Testis (tissue), 2 donors: Measurements from ENCODE around the gene DENND5B.

Source experiments
- CTCF ChIP-seq, 3 experiments: fragments of 450-650 bp in 2 of 3; fragments of 200-600 bp in 1 of 3; sonication (generic) in 1 of 3; IDR thresholded peaks; one replicate each; pipeline ENCODE4 v1.5.1; 2016 to 2019; ENCODE audit warnings: antibody characterized with exemption in 3 of 3, mild to moderate bottlenecking in 2 of 3, moderate library complexity in 1 of 3
- POLR2A ChIP-seq: fragments of 450-650 bp; IDR thresholded peaks from one replicate; pipeline ENCODE4 v1.6.1; 2017; ENCODE audit warnings: antibody characterized with exemption, mild to moderate bottlenecking, moderate library complexity

GRCh38 chr12:31574803-31575575 lies 15.9 kb downstream of the DENND5B start:
- no peak for TF ChIP-seq CTCF (IDR thresholded peaks at IDR 0.05)
- TF ChIP-seq POLR2A = no peak
